B cell (primary cell): Measurements from ENCODE around the gene AXIN1. TPM values are rescaled to one million over a fixed set of nuclear protein-coding genes. Genes with fewer than 3 reads are reported as not detected.

Source experiments
- ATAC-seq: fragments of 200-7000 bp; cut with Tn5 transposase; one replicate; pipeline ENCODE4 v1.10.0; 2021; ENCODE audit warnings: low read depth, mild to moderate bottlenecking, moderate number of reproducible peaks, moderate library complexity
- CTCF ChIA-PET: fragments of 350-600 bp; sonication (Branson Sonifier 250); formaldehyde crosslinking; loops from one replicate; lab custom pipeline; 2021; ENCODE audit warnings: antibody characterized with exemption, inconsistent platforms; lab: Charles Lee
- POLR2A ChIA-PET: fragments of 350-600 bp; sonication (Branson Sonifier 250); formaldehyde crosslinking; loops from one replicate; lab custom pipeline; 2021; ENCODE audit warnings: antibody characterized with exemption; lab: Charles Lee
- DNase-seq: peaks from one replicate; pipeline ENCODE4 v3.0.0; 2013
- H2AFZ ChIP-seq: 2 replicates; pipeline ENCODE4 v1.6.1; 2012; ENCODE audit warnings: mild to moderate bottlenecking, low read depth, low read length; ENCODE audit not compliant: insufficient read depth, poor library complexity, severe bottlenecking
- H3K27ac ChIP-seq, 2 donors: 1 replicate in 1 of 2; 2 replicates in 1 of 2; pipeline ENCODE4 v1.5.1; 2012 to 2013; ENCODE audit warnings: low read length in 2 of 2, mild to moderate bottlenecking in 2 of 2, moderate library complexity in 1 of 2
- H3K27me3 ChIP-seq, 4 experiments: fragments of 200-600 bp in 1 of 4; sonication (generic) in 1 of 4; replicated peaks in 1 of 4; 1 replicate in 2 of 4; 2 replicates in 2 of 4; pipeline versions ENCODE4 v1.6.1 to v1.7.0; 2013 to 2016; ENCODE audit warnings: low read length in 3 of 4, mild to moderate bottlenecking in 2 of 4, mixed read lengths in 1 of 4, moderate library complexity in 1 of 4; ENCODE audit not compliant: insufficient read depth in 4 of 4, control insufficient read depth in 3 of 4; ENCODE audit errors: control extremely low read depth in 1 of 4
- H3K36me3 ChIP-seq, 2 experiments: replicated peaks in 1 of 2; 1 replicate in 1 of 2; 2 replicates in 1 of 2; pipeline versions ENCODE4 v1.6.1 to v1.7.1; 2013; ENCODE audit warnings: low read length in 1 of 2; ENCODE audit not compliant: insufficient read depth in 2 of 2, control insufficient read depth in 1 of 2; ENCODE audit errors: control extremely low read depth in 1 of 2, extremely low read depth in 1 of 2
- H3K4me1 ChIP-seq, 2 donors: fragments of 200-600 bp in 1 of 2; sonication (generic) in 1 of 2; 1 replicate in 1 of 2; 2 replicates in 1 of 2; pipeline versions ENCODE4 v1.5.1 to v1.6.1; 2013 to 2017; ENCODE audit warnings: low read length in 2 of 2; ENCODE audit not compliant: control insufficient read depth in 2 of 2, insufficient read depth in 2 of 2
- H3K4me2 ChIP-seq: replicated peaks from 2 replicates; pipeline ENCODE3; 2012; ENCODE audit warnings: mild to moderate bottlenecking, low read depth, low read length; ENCODE audit not compliant: poor library complexity, severe bottlenecking
- H3K4me3 ChIP-seq, 5 experiments: fragments of 200-600 bp in 1 of 5; sonication (generic) in 1 of 5; 1 replicate in 3 of 5; 2 replicates in 2 of 5; pipeline versions ENCODE4 v1.5.1 to v1.7.0; 2011 to 2016; ENCODE audit warnings: low read length in 4 of 5, mild to moderate bottlenecking in 4 of 5, low read depth in 2 of 5, control low read depth in 1 of 5, moderate library complexity in 1 of 5; ENCODE audit not compliant: insufficient read depth in 1 of 5; ENCODE audit errors: control extremely low read depth in 1 of 5, extremely low read depth in 1 of 5
- H3K79me2 ChIP-seq: fragments of 200-600 bp; sonication (generic); one replicate; pipeline ENCODE4 v1.6.0; 2016; ENCODE audit warnings: low read length; ENCODE audit not compliant: control insufficient read depth, insufficient read depth
- H3K9ac ChIP-seq: fragments of 200-600 bp; sonication (generic); 2 replicates; pipeline ENCODE4 v1.6.1; 2017; ENCODE audit warnings: mild to moderate bottlenecking, low read length, moderate library complexity
- H3K9me3 ChIP-seq, 3 donors: one replicate each; pipeline versions ENCODE4 v1.6.1 to v1.7.1; 2013; ENCODE audit warnings: low read length in 2 of 3; ENCODE audit not compliant: control insufficient read depth in 2 of 3, insufficient read depth in 1 of 3; ENCODE audit errors: control extremely low read depth in 1 of 3
- H4K20me1 ChIP-seq: 2 replicates; pipeline ENCODE4 v1.6.0; 2012; ENCODE audit warnings: mild to moderate bottlenecking, low read length; ENCODE audit not compliant: insufficient read depth, control insufficient read depth, poor library complexity, severe bottlenecking
- H3K27ac Mint-ChIP-seq: one replicate; pipeline ENCODE4 v1.8.0; 2021; ENCODE audit warnings: mixed read lengths
- H3K27me3 Mint-ChIP-seq: one replicate; pipeline ENCODE4 v1.8.0; 2021; ENCODE audit warnings: mixed read lengths
- H3K4me1 Mint-ChIP-seq: one replicate; pipeline ENCODE4 v1.8.0; 2021; ENCODE audit warnings: mixed read lengths
- H3K4me3 Mint-ChIP-seq: one replicate; pipeline ENCODE4 v1.8.0; 2021; ENCODE audit warnings: mixed read lengths
- H3K9me3 Mint-ChIP-seq: one replicate; pipeline ENCODE4 v1.8.0; 2022; ENCODE audit warnings: mixed read lengths; ENCODE audit not compliant: insufficient read depth
- CTCF ChIP-seq: fragments of 200-600 bp; IDR thresholded peaks from one replicate; pipeline ENCODE4 v1.8.0; 2022; ENCODE audit warnings: antibody characterized with exemption, mild to moderate bottlenecking
- EZH2 ChIP-seq: IDR thresholded peaks from 2 replicates; pipeline ENCODE4 v1.6.1; 2012; ENCODE audit warnings: borderline replicate concordance, low read depth, mild to moderate bottlenecking, moderate library complexity, low read length; ENCODE audit not compliant: insufficient read depth, poor library complexity, severe bottlenecking
- WGBS: methylation state at CpG from one replicate; pipeline ENCODE4 v1.1.5; 2013; ENCODE audit warnings: missing lambda C conversion rate; ENCODE audit not compliant: insufficient coverage; 5-methylcytosine and 5-hydroxymethylcytosine counted together
- intact Hi-C: fragments of 100-400 bp; cut with micrococcal nuclease; formaldehyde crosslinking; loops from one replicate; pipeline ENCODE4 v1.10.0; 2022
- polyA plus RNA-seq: library from polyadenylated mRNA; depleted of rRNA; stranded (reverse); fragments of >200 nt; gene quantifications from 2 replicates; pipeline ENCODE4 v1.2.3, GENCODE V29; 2012
- total RNA-seq, 2 donors: library from RNA; stranded (reverse); fragments of 120-200 nt in 1 of 2; gene quantifications; 1 replicate in 1 of 2; 2 replicates in 1 of 2; pipeline versions ENCODE4 v1.2.3 to v1.2.4, GENCODE V29; 2013 to 2022

Gene AXIN1
- total and polyA plus RNA-seq, 2 donors (not counting 1 experiment from before 2014, with no cell fraction given) = 39.0 to 40.8 TPM

DNA sequence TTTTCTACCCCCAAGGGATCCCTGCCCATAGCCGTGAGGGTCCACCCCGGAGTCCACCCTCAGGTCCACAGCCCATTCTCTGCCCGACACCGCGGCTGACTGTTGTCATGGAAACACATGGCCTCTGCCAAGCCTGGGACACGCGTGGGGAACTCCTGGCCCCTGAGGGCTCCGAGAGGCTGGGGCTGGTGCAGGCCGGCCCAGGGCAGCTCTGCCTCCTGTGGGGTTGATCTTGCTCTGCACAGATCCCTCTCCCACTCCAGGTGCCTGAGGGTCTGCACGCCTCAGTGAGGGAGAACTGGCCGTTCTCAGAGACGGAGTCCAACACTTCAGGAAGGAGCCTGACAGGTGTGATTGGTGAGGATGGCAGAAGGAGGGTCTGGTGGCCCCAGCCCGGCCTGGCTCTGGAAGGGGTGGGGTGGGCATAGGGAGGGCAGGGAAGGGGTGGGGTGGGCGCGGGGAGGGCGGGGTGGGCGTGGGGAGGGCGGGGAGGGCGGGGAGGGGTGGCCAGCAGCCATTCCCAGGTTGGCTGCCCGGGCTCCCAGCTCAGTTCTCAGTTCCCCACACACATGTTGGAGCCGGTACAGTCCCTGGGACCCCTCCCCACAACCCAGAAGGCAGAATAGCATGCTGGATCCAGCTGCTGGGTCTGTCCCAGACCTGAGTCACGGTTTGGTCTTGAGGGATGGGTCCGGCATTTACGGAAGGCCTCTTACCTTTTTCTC, 11.4 kb upstream of the AXIN1 start:
- H3K27me3 Mint-ChIP-seq = peaks cover 5% of the 10 kb centered on the region
- TF ChIP-seq CTCF (no peak), EZH2 (no peak)
- intact Hi-C loops = no loop called here
- 48% methylated on average over 13 of the region's 24 CpGs for WGBS
- ATAC-seq (no peak), DNase-seq (no peak)
- ChIA-PET CTCF (interaction anchor here (0.6 to 1.6 kb wide), 2 partner anchors 253 to 257 kb away, joined by 4 to 9 read pairs; no protein-coding TSS in a partner anchor), POLR2A (interaction anchor here (0.7 kb wide), 1 partner anchor 37 kb away, joined by 3 read pairs; no protein-coding TSS in a partner anchor)
- H3K36me3 ChIP-seq = peaks cover 0 to 23% of the 10 kb centered on the region in 2 experiments
- H4K20me1 ChIP-seq = no peaks in the 10 kb centered on the region
- H3K4me1 Mint-ChIP-seq = peaks cover 4% of the 10 kb centered on the region
- H3K4me2 ChIP-seq = no peak overlapping the region
- no peaks in the 10 kb centered on the region for H3K9me3 Mint-ChIP-seq
- H3K9ac ChIP-seq = no peak overlapping the region
- no peaks in the 10 kb centered on the region for H3K79me2 ChIP-seq
- peaks cover 0 to 10% (median 0%) of the 10 kb centered on the region in 4 experiments for H3K27me3 ChIP-seq
- H3K4me3 ChIP-seq = no peak overlapping the region
- no peak overlapping the region for H3K4me3 Mint-ChIP-seq
- no peak overlapping the region for H3K27ac Mint-ChIP-seq
- no peaks in the 10 kb centered on the region for H3K9me3 ChIP-seq
- no peak overlapping the region for H2AFZ ChIP-seq
- H3K27ac ChIP-seq = no peak overlapping the region
- peaks cover 0 to 8% of the 10 kb centered on the region in 2 donors for H3K4me1 ChIP-seq
